HG03432 (cell line): ENCODE results near the gene EXOSC10.
"Not testable (repeated sequence)": the region's sequence is repeated elsewhere in the genome, so short reads cannot be mapped to it uniquely, and the experiment has no call there.

Experiments used
- ATAC-seq: cut with Tn5 transposase; IDR thresholded peaks from one replicate; pipeline ENCODE4 v1.9.1; 2021; ENCODE audit warnings: mild to moderate bottlenecking, moderate library complexity; ENCODE audit not compliant: unreplicated experiment

The EXOSC10 gene

GRCh38 chr1:11063937-11064537, 35.6 kb downstream of the EXOSC10 start:
- ATAC-seq, result not testable (repeated sequence)

GRCh38 chr1:11062965-11063401, 36.7 kb downstream of the EXOSC10 start:
- ATAC-seq, result peak; percentile 26

GRCh38 chr1:11061652-11062365, 37.9 kb downstream of the EXOSC10 start:
- no peak for ATAC-seq

GRCh38 chr1:11059968-11060830, 39.5 kb downstream of the EXOSC10 start, which contains the start of gene SRM:
Gene SRM, minus strand, starts transcription at chr1:11060018. Its CDS starts 75 bp downstream, at chr1:11059943.
- peak; percentile 90 for ATAC-seq

GRCh38 chr1:11059155-11059967, 40.3 kb downstream of the EXOSC10 start:
- ATAC-seq, result no peak

- ATAC-seq, result no peak
Observed at GRCh38 chr1:11058595-11059154, 41.0 kb downstream of the EXOSC10 start.

GRCh38 chr1:11058026-11058425, 41.6 kb downstream of the EXOSC10 start:
- no peak for ATAC-seq

- ATAC-seq, result no peak
Observed at GRCh38 chr1:11057477-11057876, 42.2 kb downstream of the EXOSC10 start.

- no peak for ATAC-seq
Observed at GRCh38 chr1:11056504-11056903, 43.2 kb downstream of the EXOSC10 start.

GRCh38 chr1:11055676-11056075, 44.0 kb downstream of the EXOSC10 start:
- no peak for ATAC-seq

GRCh38 chr1:11054666-11055065, 45.0 kb downstream of the EXOSC10 start:
- no peak for ATAC-seq

- no peak for ATAC-seq
Observed at GRCh38 chr1:11054181-11054580, 45.5 kb downstream of the EXOSC10 start.

GRCh38 chr1:11053758-11054137, 45.9 kb downstream of the EXOSC10 start:
- no peak for ATAC-seq

GRCh38 chr1:11052839-11053757, 46.6 kb downstream of the EXOSC10 start:
- ATAC-seq, result no peak

- no peak for ATAC-seq
Observed at GRCh38 chr1:11051781-11052511, 47.7 kb downstream of the EXOSC10 start.

- ATAC-seq, result not testable (repeated sequence)
Observed at GRCh38 chr1:11051121-11051520, 48.5 kb downstream of the EXOSC10 start.

- ATAC-seq, result no peak
Observed at GRCh38 chr1:11046625-11047365, 52.9 kb downstream of the EXOSC10 start, which contains the start of gene MASP2. Gene MASP2, minus strand, starts transcription at chr1:11047239. Its CDS starts 32 bp downstream, at chr1:11047207.

- no peak for ATAC-seq
Observed at GRCh38 chr1:11046270-11046566, 53.5 kb downstream of the EXOSC10 start.
